ENCODE data around the gene PDK2. TPM values are rescaled to one million over a fixed set of nuclear protein-coding genes. Genes with fewer than 3 reads are reported as not detected.
A peak's percentile ranks its signal among the peaks of the same experiment; 100 is the strongest.

PDK2 gene
- total RNA-seq, 2 experiments from 2014 or later, result 9.8 to 16.2 TPM

DNA sequence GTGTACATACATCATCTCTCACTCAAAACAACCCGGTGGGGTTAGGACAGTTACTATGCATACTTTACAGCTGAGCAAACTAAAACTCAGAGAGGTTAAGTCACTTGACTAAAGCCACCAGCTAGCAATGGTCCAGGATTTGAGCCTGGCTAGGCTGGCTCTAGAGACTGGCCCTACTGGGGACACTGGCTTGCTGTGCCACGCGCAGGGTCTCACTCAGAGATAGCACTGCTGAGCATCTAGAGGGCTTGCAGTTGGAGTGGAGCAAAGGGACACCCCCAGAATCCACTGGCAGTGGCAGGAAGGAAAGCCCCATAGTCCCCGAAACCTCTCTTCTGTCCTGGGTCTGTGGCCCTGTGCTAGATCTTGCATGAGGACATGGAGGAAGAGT lies 23.7 kb downstream of the PDK2 start:
- ATAC-seq (no peak), DNase-seq (no peak)
- Mint-ChIP-seq H3K27me3 (peaks cover 31% of the 10 kb centered on the region), H3K4me1 (peaks cover 7% of the 10 kb centered on the region), H3K9me3 (ENCODE audit: low read depth) (no peaks in the 10 kb centered on the region), H3K36me3 (ENCODE audit: low read depth) (no peaks in the 10 kb centered on the region), H3K4me3 (no peak overlapping the region), H3K27ac (no peak overlapping the region)
- ChIA-PET POLR2A (no interaction called here), CTCF (interaction anchor here (0.6 to 2.2 kb wide), 11 partner anchors 10 to 258 kb away, joined by 3 to 8 read pairs (median 4); partner anchors contain the start of gene SAMD14)
- intact Hi-C loops (cut with DNase I, micrococcal nuclease), result loop anchor here in 1 of 2 experiments (5.0 kb wide), 1 partner anchor 43 kb away; no protein-coding TSS in a partner anchor

DNA sequence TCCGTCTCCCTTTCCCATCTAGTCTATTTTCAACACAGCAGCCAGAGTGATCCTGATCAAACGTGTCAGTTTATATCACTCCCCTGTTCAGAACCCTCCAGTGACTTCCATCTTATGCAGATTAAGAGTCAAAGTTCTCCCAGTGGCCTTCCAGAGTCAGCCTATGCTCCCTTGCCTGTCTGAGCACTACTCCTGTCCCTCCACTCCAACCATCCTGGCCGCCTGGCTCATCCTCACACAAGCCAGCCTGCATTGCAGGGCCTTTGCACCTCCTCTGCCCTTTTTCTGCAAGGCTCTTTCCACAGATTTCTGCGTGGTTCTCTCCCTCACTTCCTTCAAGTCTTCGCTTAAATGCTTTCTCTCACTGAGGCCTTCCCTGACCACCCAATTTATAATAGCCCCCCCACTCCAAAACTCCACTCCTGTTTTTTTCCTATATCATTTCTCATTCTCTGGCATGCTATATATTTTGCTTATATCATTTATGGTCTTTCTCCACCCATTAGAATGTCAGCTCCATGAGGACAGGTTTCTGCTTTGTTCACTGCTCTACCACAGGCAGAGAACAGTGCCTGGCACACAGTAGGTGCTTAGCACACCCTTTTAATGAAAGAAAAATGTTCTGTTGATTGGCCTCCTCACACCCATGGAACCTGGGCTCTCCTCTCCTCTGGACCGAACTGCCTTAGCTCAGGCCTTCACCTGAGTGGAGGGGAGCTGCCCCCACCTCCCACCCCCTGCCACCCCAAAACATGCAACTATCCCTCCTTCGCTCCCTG lies 25.5 kb downstream of the PDK2 start:
- CTCF ChIA-PET, result interaction anchor here (0.5 to 3.3 kb wide), 6 partner anchors 19 to 398 kb away, joined by 3 to 15 read pairs (median 6); no protein-coding TSS in a partner anchor
- ATAC-seq (no peak), DNase-seq (no peak)
- no peak overlapping the region for H3K4me3 Mint-ChIP-seq
- H3K36me3 Mint-ChIP-seq (ENCODE audit: low read depth), result no peaks in the 10 kb centered on the region
- H3K27ac Mint-ChIP-seq, result no peak overlapping the region
- POLR2A ChIA-PET, result no interaction called here
- H3K27me3 Mint-ChIP-seq, result peaks cover 26% of the 10 kb centered on the region
- H3K9me3 Mint-ChIP-seq (ENCODE audit: low read depth), result no peaks in the 10 kb centered on the region
- intact Hi-C loops (cut with DNase I, micrococcal nuclease), result no loop called here
- peaks cover 7% of the 10 kb centered on the region for H3K4me1 Mint-ChIP-seq

DNA sequence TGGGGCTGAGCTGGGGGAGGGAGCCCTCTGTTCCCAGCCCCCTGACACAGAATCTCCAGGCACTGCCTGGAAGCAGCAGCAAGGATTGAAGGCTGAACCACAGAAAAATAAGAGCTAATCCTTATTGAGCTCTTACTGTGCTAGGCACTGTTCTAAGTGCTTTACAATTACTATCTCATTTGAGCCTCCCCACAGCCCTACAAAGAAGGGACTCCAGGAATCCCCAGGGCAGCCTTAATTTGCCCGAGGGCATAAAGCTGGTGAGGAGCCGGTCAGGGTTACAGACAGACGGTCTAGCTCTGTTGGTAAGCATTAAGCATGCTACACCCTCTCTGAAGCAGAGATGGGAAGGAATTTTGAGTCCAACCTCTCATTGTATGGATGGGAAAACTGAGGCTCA lies 27.8 kb downstream of the PDK2 start:
- POLR2A ChIA-PET, result interaction anchor here (0.6 kb wide), 1 partner anchor 184 kb away, joined by 3 read pairs; no protein-coding TSS in a partner anchor
- H3K4me3 Mint-ChIP-seq, result no peak overlapping the region
- no peak overlapping the region for H3K27ac Mint-ChIP-seq
- no peak for ATAC-seq
- H3K4me1 Mint-ChIP-seq, result no peaks in the 10 kb centered on the region
- peaks cover 14% of the 10 kb centered on the region for H3K27me3 Mint-ChIP-seq
- no peaks in the 10 kb centered on the region for H3K36me3 Mint-ChIP-seq (ENCODE audit: low read depth)
- no peak for DNase-seq
- CTCF ChIA-PET, result interaction anchor here (0.6 to 3.3 kb wide), 6 partner anchors 8 to 105 kb away, joined by 3 to 15 read pairs (median 4); no protein-coding TSS in a partner anchor
- intact Hi-C loops (cut with DNase I, micrococcal nuclease), result no loop called here
- H3K9me3 Mint-ChIP-seq (ENCODE audit: low read depth), result no peaks in the 10 kb centered on the region

DNA sequence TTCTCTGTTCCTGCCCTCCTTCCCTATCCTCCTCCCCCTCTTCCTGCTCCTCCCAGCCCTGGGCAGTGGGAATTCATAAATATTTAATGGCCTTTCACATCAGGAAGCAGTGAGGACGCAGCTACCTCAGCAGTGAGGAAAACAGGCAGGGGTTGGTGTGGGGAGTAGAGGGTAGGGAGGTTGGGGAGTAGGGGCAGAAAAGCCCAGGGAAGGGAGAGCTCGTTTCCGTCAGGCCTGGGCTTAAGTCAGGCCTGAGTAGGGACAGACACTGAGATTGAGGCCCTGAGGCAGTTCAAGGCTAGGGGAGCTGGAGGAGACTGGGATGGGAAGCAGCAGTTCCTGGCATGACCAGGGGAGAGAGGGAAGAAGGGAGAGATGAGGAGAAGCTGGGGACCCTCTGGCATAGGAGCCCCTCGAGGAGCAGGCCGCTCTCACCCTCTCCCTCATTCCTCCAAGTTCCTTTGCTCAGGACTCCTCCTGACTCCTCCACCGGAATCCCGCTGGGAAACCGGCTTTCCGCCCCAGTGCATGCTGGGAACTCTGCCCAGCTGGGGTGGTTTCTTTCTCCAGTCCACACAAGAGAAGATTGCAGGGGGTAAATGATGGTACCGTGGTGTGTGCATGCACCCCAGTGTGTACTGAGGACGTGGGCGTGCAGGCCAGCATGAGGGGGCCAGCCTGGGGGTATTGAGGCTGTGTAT lies 28.6 kb downstream of the PDK2 start:
- peaks cover 4% of the 10 kb centered on the region for H3K4me1 Mint-ChIP-seq
- intact Hi-C loops (cut with DNase I, micrococcal nuclease), result no loop called here
- H3K9me3 Mint-ChIP-seq (ENCODE audit: low read depth), result no peaks in the 10 kb centered on the region
- ChIA-PET POLR2A (no interaction called here), CTCF (interaction anchor here (0.6 to 3.3 kb wide), 4 partner anchors 9 to 106 kb away, joined by 3 to 13 read pairs (median 4); no protein-coding TSS in a partner anchor)
- ATAC-seq (no peak), DNase-seq (no peak)
- no peaks in the 10 kb centered on the region for H3K36me3 Mint-ChIP-seq (ENCODE audit: low read depth)
- peaks cover 14% of the 10 kb centered on the region for H3K27me3 Mint-ChIP-seq
- no peak overlapping the region for H3K27ac Mint-ChIP-seq
- no peak overlapping the region for H3K4me3 Mint-ChIP-seq

DNA sequence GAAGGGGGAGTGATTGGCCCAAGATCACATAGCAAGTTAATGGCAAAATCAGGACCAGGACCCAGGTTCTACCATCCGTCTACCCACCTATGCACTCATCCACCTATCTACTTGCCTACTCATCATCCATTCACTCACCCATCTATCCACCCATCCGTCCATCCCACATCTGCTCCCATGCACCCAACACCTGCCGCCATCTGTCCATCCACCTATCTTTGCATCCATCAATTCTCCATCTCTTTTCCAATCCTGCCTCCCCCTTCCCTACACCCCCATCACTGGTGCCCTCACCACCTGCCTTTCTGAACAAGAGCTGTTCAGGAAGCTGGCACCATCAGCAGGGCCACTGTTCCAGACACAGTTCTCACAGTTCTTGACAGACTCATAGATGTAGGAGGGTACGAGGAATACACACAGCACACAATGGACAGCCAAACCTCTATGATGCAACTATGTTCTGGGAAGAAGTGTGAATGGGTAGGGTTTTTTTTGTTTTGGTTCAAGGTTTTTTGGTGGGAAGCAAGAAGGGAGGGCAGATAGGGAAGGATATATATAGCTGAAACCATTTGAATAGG lies 30.4 kb downstream of the PDK2 start:
- Mint-ChIP-seq H3K27me3 (peaks cover 9% of the 10 kb centered on the region), H3K9me3 (ENCODE audit: low read depth) (no peaks in the 10 kb centered on the region), H3K36me3 (ENCODE audit: low read depth) (no peaks in the 10 kb centered on the region), H3K4me3 (no peak overlapping the region), H3K4me1 (peaks cover 12% of the 10 kb centered on the region), H3K27ac (no peak overlapping the region)
- DNase-seq (no peak), ATAC-seq (no peak)
- ChIA-PET POLR2A (no interaction called here), CTCF (interaction anchor here (0.6 to 0.9 kb wide), 2 partner anchors 14 to 127 kb away, joined by 3 read pairs; no protein-coding TSS in a partner anchor)
- intact Hi-C loops (cut with DNase I, micrococcal nuclease), result no loop called here

DNA sequence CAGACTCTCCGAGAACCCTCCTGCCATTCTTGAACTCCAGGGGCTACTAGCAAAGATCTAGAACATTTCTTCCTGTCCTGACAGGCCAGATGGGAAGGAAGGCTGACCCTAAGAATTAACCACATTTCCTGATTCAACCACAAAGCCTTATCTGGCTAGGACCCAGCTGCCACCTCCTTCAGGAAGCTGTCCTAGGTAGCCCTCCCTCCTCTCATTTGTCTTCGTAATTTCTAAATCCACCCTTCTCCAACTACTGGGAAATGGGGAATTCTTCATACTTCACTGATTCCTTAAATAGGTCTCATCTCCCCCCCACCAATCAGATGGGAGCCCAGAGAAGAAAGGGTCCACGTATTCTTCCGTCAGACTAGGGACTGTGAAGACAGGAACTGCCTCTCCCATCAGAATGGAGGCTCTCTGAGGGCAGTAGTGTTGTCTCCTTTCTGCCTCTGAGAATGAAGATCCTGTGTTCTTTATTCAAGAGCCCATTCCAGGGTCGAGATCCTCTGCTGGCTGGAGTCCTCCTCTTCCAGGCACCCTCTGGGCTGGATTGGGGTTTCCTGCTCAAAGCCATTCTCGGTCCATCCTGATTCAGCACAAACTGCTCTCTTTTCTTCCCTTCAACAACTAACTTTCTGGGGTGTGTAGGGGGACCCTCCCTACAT lies 32.7 kb downstream of the PDK2 start:
- no peak for DNase-seq
- Mint-ChIP-seq H3K4me1 (peaks cover 28% of the 10 kb centered on the region), H3K27ac (no peak overlapping the region), H3K36me3 (ENCODE audit: low read depth) (no peaks in the 10 kb centered on the region), H3K4me3 (no peak overlapping the region), H3K9me3 (ENCODE audit: low read depth) (no peaks in the 10 kb centered on the region), H3K27me3 (peaks cover 13% of the 10 kb centered on the region)
- ChIA-PET CTCF (interaction anchor here (0.6 to 1.6 kb wide), 2 partner anchors 16 to 33 kb away, joined by 3 to 4 read pairs; no protein-coding TSS in a partner anchor), POLR2A (no interaction called here)
- intact Hi-C loops (cut with DNase I, micrococcal nuclease), result no loop called here
- no peak for ATAC-seq

DNA sequence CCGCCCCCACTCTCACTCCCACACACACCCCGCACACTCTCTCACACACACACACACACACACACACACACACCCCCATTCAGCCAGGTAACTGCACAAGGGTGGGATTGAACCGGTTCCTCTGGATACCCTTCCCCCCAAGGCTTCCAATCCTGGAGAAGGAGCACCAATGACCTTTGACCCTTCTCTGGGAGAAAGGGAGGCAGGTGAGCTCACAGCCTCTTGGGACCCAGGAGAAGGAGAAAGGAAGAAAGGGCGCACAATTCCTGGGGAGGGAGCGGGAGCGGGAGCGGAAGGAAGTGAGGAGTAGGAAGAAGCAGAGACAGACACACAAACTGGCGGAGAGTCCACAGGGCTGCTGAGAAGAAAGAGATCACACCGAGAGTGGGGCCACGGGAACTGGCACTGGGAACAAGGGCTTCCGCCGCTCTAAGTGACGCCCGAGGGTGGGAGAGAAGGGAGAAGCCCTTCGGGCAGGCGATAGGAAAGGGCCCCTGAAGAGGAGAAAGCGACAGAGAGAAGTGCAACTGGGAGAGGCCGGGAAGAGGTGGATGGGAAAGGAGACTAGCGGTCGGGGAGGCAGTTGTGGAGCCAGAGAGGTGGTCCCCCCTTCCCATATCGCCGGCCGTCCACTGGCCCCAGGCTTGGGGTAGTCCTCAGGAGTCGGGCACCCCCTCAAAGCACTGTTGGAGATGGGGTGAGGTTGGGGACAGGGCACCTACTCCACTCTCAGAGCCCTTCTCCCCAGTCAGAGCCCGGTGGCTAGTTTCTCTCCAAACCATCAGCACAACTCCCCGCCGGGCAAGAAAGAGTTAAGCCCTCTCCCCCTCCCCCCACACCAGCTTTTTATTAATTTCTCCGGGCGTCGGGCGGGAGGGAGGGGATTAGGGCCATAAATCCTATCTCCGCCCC lies 33.5 kb downstream of the PDK2 start:
- Mint-ChIP-seq H3K9me3 (ENCODE audit: low read depth) (no peaks in the 10 kb centered on the region), H3K27me3 (peaks cover 13% of the 10 kb centered on the region), H3K36me3 (ENCODE audit: low read depth) (no peaks in the 10 kb centered on the region), H3K4me3 (peak overlapping the region; percentile 4), H3K27ac (no peak overlapping the region), H3K4me1 (peaks cover 28% of the 10 kb centered on the region)
- DNase-seq (no peak), ATAC-seq (no peak)
- CTCF ChIA-PET, result interaction anchor here (0.6 to 2.4 kb wide), 3 partner anchors 10 to 104 kb away, joined by 3 to 8 read pairs (median 3); no protein-coding TSS in a partner anchor
- intact Hi-C loops (cut with DNase I, micrococcal nuclease), result no loop called here
- POLR2A ChIA-PET, result no interaction called here

DNA sequence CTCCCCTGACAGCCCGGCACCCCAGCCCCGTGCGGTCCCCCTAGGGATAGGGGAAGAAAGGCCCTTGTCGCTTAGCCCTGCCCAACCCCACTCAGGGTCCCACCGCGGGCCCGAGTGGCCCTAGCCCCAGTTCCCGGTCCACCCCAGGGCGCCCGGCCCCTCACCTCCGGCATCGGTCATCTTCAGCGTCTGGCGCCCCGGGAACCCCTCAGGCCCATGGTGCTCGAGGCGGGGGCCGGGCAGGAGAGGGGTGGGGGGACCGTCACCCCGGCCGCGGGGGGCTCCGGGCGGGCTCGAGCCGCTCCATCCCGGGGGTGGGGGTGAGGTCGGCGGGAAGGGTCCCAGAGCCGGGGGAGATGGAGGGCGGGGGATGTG lies 34.2 kb downstream of the PDK2 start:
- peaks cover 28% of the 10 kb centered on the region for H3K4me1 Mint-ChIP-seq
- POLR2A ChIA-PET, result no interaction called here
- H3K36me3 Mint-ChIP-seq (ENCODE audit: low read depth), result peaks cover 4% of the 10 kb centered on the region
- CTCF ChIA-PET, result interaction anchor here (0.7 to 2.4 kb wide), 4 partner anchors 10 to 33 kb away, joined by 3 to 8 read pairs (median 4); no protein-coding TSS in a partner anchor
- H3K27ac Mint-ChIP-seq, result no peak overlapping the region
- peak overlapping the region; percentile 63 for H3K4me3 Mint-ChIP-seq
- ATAC-seq, result no peak
- H3K27me3 Mint-ChIP-seq, result peaks cover 13% of the 10 kb centered on the region
- DNase-seq, result no peak
- intact Hi-C loops (cut with DNase I, micrococcal nuclease), result no loop called here
- no peaks in the 10 kb centered on the region for H3K9me3 Mint-ChIP-seq (ENCODE audit: low read depth)

DNA sequence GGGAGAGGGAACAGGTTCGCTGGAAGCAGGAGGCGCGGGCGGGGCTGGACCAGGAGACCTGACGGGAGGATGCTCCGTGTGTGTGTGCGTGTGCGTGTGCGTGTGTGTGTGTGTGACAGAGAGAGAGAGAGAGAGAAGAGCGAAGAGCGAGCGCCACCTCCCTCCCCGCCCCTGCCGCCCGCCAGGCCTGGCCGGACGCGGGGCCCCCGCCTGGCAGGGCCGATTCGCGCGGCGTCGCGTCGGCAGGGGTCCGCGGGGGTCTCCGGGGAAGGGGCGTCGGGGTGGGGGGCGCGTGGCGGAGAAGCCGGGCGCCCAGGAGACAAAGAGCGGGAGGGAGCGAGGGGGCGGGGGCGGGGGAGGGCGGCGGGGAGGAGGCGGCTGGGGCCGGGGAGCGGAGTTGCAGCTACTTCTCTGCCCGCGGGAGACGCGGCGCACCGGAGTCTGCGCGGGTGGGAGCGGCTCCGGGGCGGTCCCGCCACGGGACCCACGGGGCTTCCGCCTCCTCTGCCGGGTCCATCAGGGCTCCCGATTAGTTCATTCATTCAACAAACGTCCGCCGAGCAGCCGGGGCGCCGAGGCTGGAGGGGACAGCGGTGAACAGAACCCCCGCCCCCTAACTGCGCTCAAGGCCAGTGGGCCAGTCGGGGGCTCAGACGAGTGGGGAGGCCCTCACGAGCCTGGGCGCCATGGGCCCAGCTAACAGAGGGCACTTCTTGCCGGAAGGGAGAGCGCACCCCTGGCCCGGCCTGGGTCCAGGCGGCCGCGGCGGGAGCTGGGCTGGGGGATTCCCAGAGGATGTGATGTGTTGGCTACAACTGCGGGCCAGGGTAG lies 34.8 kb downstream of the PDK2 start, which contains the start of gene SAMD14:
Gene SAMD14, minus strand, starts transcription at position 433 of the 831 bp plus-strand sequence. CDS start 5,201 bp downstream, outside the sequence.
- peaks cover 13% of the 10 kb centered on the region for H3K27me3 Mint-ChIP-seq
- H3K9me3 Mint-ChIP-seq (ENCODE audit: low read depth), result no peaks in the 10 kb centered on the region
- H3K27ac Mint-ChIP-seq, result peak within 1 kb of the TSS; percentile 19
- DNase-seq (peak; percentile 64), ATAC-seq (peak; percentile 61)
- peaks cover 4% of the 10 kb centered on the region for H3K36me3 Mint-ChIP-seq (ENCODE audit: low read depth)
- ChIA-PET CTCF (interaction anchor here (0.6 to 2.4 kb wide), 10 partner anchors 9 to 71 kb away, joined by 3 to 8 read pairs (median 3); no protein-coding TSS in a partner anchor), POLR2A (no interaction called here)
- intact Hi-C loops (cut with DNase I, micrococcal nuclease), result loop anchor here in 1 of 2 experiments (2.0 kb wide), 1 partner anchor 35 kb away; the partner anchor contains the start of gene PDK2
- peaks cover 28% of the 10 kb centered on the region for H3K4me1 Mint-ChIP-seq
- H3K4me3 Mint-ChIP-seq, result peak within 1 kb of the TSS; percentile 63
